ENCODE measurements around the gene PCNX4. TPM values are rescaled to one million over a fixed set of nuclear protein-coding genes. Genes with fewer than 3 reads are reported as not detected.

PCNX4 gene
- polyA plus RNA-seq, 3 donors, result 13.1 to 18.4 (median 16.7) TPM

GRCh38 chr14:60183138-60183537 lies 91.4 kb downstream of the PCNX4 start:
- H3K27ac Mint-ChIP-seq, result peak overlapping the region in 2 of 7 donors; percentile 13 to 67
- H3K4me1 Mint-ChIP-seq, result peaks cover 10% of the 10 kb centered on the region
- H3K9me3 ChIP-seq (replicated peaks in 1 of 2; ENCODE audit: control insufficient read depth in 1 of 2, insufficient read depth in 1 of 2, low read length in 2 of 2), result no peaks in the 10 kb centered on the region
- intact Hi-C loops (cut with micrococcal nuclease), result loop anchor here (5.0 kb wide), 1 partner anchor 121 kb away; no protein-coding TSS in a partner anchor
- peak overlapping the region in 1 of 2 donors; percentile 7 for H3K27ac ChIP-seq (ENCODE audit: low read depth in 1 of 2, low read length in 2 of 2)
- peaks cover 0 to 1% (median 0%) of the 10 kb centered on the region in 7 donors for H3K9me3 Mint-ChIP-seq
- H3K27me3 ChIP-seq (ENCODE audit: control insufficient read depth in 2 of 2, insufficient read depth in 2 of 2, low read length in 2 of 2), result no peaks in the 10 kb centered on the region
- H3K27me3 Mint-ChIP-seq (ENCODE audit: low read depth in 3 of 3), result peaks cover 0 to 2% (median 0%) of the 10 kb centered on the region in 3 donors
- no peaks in the 10 kb centered on the region for H4K20me1 ChIP-seq (ENCODE audit: insufficient read depth, low read length)
- TF ChIP-seq, protein P1, sequence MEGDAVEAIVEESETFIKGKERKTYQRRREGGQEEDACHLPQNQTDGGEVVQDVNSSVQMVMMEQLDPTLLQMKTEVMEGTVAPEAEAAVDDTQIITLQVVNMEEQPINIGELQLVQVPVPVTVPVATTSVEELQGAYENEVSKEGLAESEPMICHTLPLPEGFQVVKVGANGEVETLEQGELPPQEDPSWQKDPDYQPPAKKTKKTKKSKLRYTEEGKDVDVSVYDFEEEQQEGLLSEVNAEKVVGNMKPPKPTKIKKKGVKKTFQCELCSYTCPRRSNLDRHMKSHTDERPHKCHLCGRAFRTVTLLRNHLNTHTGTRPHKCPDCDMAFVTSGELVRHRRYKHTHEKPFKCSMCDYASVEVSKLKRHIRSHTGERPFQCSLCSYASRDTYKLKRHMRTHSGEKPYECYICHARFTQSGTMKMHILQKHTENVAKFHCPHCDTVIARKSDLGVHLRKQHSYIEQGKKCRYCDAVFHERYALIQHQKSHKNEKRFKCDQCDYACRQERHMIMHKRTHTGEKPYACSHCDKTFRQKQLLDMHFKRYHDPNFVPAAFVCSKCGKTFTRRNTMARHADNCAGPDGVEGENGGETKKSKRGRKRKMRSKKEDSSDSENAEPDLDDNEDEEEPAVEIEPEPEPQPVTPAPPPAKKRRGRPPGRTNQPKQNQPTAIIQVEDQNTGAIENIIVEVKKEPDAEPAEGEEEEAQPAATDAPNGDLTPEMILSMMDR (IDR thresholded peaks at IDR 0.05), result no peak
- DNase-seq, result no peak
- no peak overlapping the region for H3K4me3 Mint-ChIP-seq
- H3K4me2 ChIP-seq (replicated peaks; ENCODE audit: extremely low read depth, low read length, poor library complexity, severe bottlenecking), result no peak overlapping the region
- H3K9ac ChIP-seq (ENCODE audit: insufficient read depth, low read length, poor library complexity, severe bottlenecking), result no peak overlapping the region
- H3K4me1 ChIP-seq (ENCODE audit: control insufficient read depth in 1 of 2, insufficient read depth in 2 of 2, low read length in 2 of 2), result peaks cover 5 to 12% of the 10 kb centered on the region in 2 donors
- no CpG with 5 or more reads among the region's 3 CpGs for WGBS (ENCODE audit: insufficient coverage)
- H3K79me2 ChIP-seq (ENCODE audit: insufficient read depth, low read length), result no peaks in the 10 kb centered on the region
- no peak overlapping the region for H3K4me3 ChIP-seq (replicated peaks in 1 of 3; ENCODE audit: low read depth in 2 of 3, low read length in 3 of 3)
- H3K36me3 ChIP-seq (replicated peaks in 1 of 2; ENCODE audit: control insufficient read depth in 1 of 2, insufficient read depth in 2 of 2, low read length in 2 of 2), result no peaks in the 10 kb centered on the region
- peak overlapping the region; percentile 66 for H2AFZ ChIP-seq (ENCODE audit: insufficient read depth, low read depth, low read length, poor library complexity, severe bottlenecking)
- no peaks in the 10 kb centered on the region for H3K36me3 Mint-ChIP-seq

DNA sequence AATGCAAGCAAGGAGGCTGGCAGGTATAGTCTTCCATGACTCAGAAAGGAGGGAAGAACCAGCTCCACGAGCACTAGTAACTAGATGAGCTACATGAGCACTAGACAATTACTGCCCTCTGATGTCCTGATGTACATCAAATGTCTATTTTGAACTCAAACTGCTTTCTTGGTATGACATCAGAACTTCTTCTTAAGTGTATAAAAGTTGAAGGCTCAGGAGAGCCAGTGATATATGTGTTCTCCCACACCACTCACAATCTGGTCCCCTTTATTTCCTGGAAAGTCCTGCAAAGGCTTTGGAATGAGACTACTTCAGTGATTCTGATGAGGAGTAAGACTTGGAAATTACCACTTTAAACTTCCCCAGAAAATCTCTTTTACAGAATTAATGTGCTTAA lies 92.0 kb downstream of the PCNX4 start:
- Histone ChIP-seq H3K27me3 (ENCODE audit: control insufficient read depth in 2 of 2, insufficient read depth in 2 of 2, low read length in 2 of 2) (no peaks in the 10 kb centered on the region), H3K79me2 (ENCODE audit: insufficient read depth, low read length) (no peaks in the 10 kb centered on the region), H3K9ac (ENCODE audit: insufficient read depth, low read length, poor library complexity, severe bottlenecking) (peak overlapping the region; percentile 51), H3K4me3 (replicated peaks in 1 of 3; ENCODE audit: low read depth in 2 of 3, low read length in 3 of 3) (peak overlapping the region; percentile 46 to 97 (median 75)), H3K27ac (ENCODE audit: low read depth in 1 of 2, low read length in 2 of 2) (peak overlapping the region in 1 of 2 donors; percentile 81), H3K4me2 (replicated peaks; ENCODE audit: extremely low read depth, low read length, poor library complexity, severe bottlenecking) (peak overlapping the region; percentile 71), H3K36me3 (replicated peaks in 1 of 2; ENCODE audit: control insufficient read depth in 1 of 2, insufficient read depth in 2 of 2, low read length in 2 of 2) (no peaks in the 10 kb centered on the region), H2AFZ (ENCODE audit: insufficient read depth, low read depth, low read length, poor library complexity, severe bottlenecking) (peak overlapping the region; percentile 66), H3K4me1 (ENCODE audit: control insufficient read depth in 1 of 2, insufficient read depth in 2 of 2, low read length in 2 of 2) (peaks cover 5 to 12% of the 10 kb centered on the region in 2 donors), H3K9me3 (replicated peaks in 1 of 2; ENCODE audit: control insufficient read depth in 1 of 2, insufficient read depth in 1 of 2, low read length in 2 of 2) (no peaks in the 10 kb centered on the region), H4K20me1 (ENCODE audit: insufficient read depth, low read length) (no peaks in the 10 kb centered on the region)
- H3K36me3 Mint-ChIP-seq, result no peaks in the 10 kb centered on the region
- TF ChIP-seq, protein P1 (IDR thresholded peaks at IDR 0.05), result no peak
- H3K27ac Mint-ChIP-seq, result peak overlapping the region in 6 of 7 donors; percentile 23 to 86 (median 72)
- peaks cover 0 to 1% (median 0%) of the 10 kb centered on the region in 7 donors for H3K9me3 Mint-ChIP-seq
- intact Hi-C loops (cut with micrococcal nuclease), result loop anchor here (2.0 to 5.0 kb wide), 2 partner anchors 121 to 219 kb away; no protein-coding TSS in a partner anchor
- H3K4me1 Mint-ChIP-seq, result peaks cover 10% of the 10 kb centered on the region
- peak in 1 of 3 donors; percentile 25 for DNase-seq
- whole genome bisulfite sequencing (ENCODE audit: insufficient coverage), result no CpG with 5 or more reads among the region's 1 CpG
- peaks cover 0 to 2% (median 0%) of the 10 kb centered on the region in 3 donors for H3K27me3 Mint-ChIP-seq (ENCODE audit: low read depth in 3 of 3)
- peak overlapping the region; percentile 68 to 83 for H3K4me3 Mint-ChIP-seq
